Mammary epithelial cell (primary cell): ENCODE data around the gene ARL10.

Source experiments
- CTCF ChIP-seq, 2 donors: IDR thresholded peaks in 1 of 2; conservative IDR thresholded peaks in 1 of 2; 2 replicates each; pipeline ENCODE4 v1.5.1; 2011 to 2012; ENCODE audit warnings: inconsistent platforms in 2 of 2, low read length in 2 of 2, mild to moderate bottlenecking in 2 of 2, control low read depth in 1 of 2, low read depth in 1 of 2; ENCODE audit not compliant: insufficient read depth in 1 of 2; ENCODE audit errors: extremely low read depth in 1 of 2
- EZH2 ChIP-seq: IDR thresholded peaks from 2 replicates; pipeline ENCODE4 v1.6.1; 2012; ENCODE audit warnings: low read length, inconsistent platforms, borderline replicate concordance

- TF ChIP-seq CTCF (conservative IDR thresholded peaks at IDR 0.05 in 1 of 2, IDR thresholded peaks at IDR 0.05 in 1 of 2; ENCODE audit: extremely low read depth in 1 of 2, insufficient read depth in 1 of 2, low read depth in 1 of 2, low read length in 2 of 2) (no peak), EZH2 (no peak)
Observed at GRCh38 chr5:176360894-176361436, 4.3 kb upstream of the ARL10 start.
